ENCODE data around the gene SMIM31.

SMIM31 gene

DNA sequence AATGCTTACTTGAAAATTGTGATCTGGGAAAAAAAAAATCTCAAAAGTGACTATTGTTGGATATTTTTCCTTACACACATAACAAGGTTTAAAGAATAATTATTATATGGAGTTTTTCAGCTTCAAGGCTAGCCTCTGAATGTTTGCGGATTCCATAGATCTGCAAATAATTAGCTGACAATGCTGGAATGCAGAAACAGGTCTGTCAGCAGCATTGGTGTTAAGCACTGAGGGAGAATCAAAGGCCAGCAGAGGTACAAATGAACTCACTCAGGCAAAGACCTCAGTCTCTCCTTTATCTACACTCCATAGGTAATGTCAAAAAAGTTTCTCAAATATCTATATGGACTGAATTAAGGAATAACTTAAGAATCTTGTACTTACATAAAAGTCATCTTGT is 35.1 kb downstream of the SMIM31 start:
- DNase-seq: no peak

DNA sequence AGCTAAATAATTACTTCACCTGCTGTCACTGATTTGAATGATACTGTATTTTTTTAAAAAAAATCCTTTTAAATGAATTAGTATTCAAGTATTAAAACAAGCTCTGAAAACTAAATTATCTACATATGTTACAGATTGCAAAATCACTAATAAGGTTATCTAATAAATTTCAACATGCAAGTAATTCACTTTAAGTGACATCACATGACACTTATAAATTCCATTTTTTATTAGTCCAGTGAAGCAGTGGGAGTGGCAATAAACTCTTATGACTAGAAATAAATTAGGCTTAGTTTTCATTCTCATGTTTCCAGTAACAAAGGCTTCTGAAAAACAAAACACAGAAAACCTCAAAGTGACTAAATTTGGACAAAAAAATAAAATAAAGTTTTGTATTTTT is 36.3 kb downstream of the SMIM31 start:
- DNase-seq: no peak

DNA sequence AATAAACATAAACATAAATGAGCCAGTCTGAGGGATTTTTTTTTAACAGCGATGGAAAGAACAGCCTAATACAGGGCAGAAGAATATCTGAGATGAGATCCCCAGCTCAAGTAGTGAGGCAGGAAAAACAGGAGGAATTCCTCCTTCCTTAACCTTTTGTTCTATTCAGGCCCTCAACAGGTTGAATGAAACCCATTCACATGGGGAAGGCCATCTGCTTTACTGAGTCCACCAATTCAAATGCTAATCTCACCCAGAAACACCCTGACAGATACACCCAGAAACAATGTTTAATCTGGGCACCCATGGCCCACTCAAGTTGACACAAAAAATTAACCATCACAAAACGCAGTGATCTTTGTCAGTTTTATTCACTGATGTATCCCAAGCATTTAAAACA is 45.5 kb downstream of the SMIM31 start:
- no peak for DNase-seq

DNA sequence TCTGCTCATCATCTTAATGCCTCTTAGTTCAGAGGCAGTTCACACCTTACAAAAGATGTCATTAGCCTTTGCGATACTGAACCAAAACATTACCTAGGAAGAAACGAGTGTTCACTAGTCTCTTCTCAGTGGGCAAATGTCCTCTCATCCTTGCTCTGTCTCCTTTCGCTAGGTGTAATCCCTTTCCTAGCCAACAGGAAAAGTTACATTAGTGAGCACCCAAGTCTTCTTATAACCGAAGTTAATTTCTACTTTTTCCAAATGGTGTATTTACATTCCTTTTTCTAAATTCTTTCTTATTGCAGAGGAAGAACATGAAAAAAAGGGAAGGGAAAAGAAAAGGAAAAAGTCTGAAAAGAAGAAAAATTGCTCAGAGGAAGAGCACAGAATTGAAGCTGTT is 46.9 kb downstream of the SMIM31 start:
- DNase-seq: no peak

DNA sequence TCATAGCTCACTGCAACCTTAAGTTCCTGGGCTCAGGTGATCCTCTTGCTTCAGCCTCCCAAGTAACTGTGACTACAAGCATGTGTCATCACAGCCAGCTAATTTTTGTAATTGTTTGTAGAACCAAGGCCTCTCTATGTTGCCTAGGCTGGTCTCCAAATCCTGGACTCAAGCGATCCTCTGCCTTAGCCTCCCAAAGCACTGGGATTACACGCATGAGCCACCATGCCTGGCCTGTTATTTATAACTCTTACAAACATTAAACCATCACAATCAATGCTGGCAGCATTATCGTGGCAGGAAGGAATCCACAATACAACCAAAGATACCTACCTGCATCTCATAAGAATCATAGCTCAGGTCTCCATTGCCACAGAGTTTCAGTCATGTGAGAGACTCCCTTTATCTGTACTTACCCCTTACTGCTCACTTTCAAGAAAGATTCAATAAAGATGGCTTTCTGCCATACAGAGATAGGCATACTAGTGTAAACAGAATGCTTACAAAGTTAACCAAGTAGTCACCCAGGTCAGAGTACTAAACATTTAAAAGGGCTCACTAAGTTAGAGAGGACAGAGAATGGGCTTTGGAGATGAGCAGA is 48.5 kb downstream of the SMIM31 start:
- DNase-seq: no peak

DNA sequence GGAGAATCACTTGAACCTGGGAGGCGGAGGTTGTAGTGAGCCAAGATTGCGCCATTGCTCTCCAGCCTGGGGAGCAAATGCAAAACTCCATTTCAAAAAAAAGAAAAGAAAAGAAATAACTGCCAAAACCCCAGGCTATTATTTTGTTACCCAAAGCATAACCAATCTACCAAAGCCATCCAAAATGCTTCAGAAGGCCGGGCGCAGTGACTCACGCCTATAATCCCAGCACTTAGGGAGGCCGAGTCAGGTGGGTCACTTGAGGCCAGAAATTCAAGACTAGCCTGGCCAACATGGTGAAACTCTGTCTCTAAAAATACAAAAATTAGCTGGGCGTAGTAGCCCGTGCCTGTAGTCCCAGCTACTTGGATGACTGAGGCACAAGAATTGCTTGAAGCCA is 49.8 kb downstream of the SMIM31 start:
- no peak for DNase-seq

DNA sequence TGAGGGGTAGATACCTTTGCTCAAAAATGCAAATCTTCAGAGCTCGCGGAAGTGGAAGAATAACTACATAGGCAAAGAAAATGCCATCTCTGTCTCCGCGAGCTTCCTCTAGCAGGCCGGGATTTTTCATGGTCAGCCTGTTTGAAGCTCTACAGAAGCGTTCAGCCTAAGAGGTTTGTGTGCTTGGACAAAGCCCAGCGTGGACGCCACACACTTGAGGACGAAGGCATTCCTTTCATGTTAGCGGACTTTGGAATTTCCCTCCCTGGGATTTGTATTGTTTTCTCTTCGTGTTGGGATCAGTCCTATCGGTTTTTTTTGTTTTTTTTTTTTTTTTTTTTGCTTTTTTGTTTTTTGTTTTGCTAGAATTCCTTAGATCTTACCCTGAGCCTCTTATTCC is 53.7 kb downstream of the SMIM31 start:
- no peak for DNase-seq

DNA sequence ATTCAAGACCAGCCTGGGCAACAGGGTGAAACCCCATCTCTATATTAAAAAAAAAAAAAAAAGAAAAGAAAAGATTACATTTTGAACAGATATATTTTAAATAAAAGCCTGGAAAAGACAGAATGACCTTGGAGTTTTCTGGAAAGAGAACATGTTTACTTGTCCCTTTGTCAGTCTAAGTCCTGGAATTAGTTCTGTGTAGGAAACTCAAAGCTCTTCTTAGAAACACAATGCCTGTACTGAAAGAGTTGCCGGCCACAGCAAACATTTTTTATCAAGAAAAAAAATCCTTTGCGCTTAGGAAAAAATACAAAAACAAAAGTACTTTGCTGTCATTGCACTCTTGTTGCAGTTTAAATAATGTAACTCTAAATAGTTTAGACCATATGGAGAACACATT is 59.6 kb downstream of the SMIM31 start:
- DNase-seq: no peak

DNA sequence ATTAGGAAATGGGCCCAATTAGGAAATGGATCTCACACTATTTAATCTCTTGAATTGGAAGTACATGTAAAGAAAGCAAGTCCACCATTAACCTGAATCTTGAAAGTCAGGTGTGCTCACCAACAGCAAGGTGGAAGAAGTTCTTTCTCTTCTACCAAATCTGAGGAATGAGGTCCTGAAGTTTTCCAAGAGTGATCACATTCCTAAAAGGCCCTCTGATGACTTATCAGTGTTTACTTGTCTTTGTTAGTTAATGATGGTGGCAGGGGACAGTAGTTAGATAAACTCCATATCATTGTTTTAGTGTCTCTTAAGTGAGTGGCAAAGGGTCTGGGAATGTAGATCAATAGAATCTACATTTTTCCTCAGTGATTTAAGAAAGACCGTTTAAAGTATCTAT is 61.8 kb downstream of the SMIM31 start:
- no peak for DNase-seq

DNA sequence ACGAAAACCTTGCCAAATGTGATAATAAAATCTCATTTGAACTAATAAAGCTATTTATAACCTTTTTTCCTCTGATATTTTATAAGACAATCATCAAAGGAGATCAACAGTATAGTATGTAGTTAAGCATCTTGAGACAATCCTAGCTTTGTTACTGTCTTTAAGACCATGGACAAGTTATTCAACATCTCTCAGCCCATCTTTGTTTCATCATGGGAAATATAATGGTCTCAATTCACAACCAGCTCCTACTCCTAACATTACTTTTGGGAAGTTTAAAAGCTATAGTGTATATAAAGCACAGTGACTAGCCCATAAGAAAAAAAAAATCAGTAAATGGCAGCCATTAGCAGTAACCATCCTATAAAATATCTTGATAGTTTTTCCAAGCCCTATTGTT is 65.4 kb downstream of the SMIM31 start:
- no peak for DNase-seq

DNA sequence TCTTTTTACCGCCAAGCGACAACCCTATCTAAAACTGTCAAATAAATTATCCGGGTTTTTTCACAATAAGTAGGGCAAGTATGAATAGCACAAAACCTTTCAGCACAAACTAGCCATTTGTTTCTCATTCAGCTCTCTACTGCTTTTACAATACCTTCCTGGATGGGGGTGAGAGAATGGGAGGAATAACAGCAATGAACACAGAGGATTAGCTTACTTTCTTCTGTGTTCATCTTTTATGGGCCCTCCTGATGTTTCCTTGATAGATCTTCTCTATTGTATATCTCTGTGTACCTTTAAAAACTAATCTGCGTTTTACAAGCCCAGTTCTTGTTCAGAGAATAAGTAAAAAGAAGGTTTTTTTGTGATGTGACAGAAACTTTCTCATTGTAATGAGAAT is 67.8 kb downstream of the SMIM31 start:
- DNase-seq: no peak

DNA sequence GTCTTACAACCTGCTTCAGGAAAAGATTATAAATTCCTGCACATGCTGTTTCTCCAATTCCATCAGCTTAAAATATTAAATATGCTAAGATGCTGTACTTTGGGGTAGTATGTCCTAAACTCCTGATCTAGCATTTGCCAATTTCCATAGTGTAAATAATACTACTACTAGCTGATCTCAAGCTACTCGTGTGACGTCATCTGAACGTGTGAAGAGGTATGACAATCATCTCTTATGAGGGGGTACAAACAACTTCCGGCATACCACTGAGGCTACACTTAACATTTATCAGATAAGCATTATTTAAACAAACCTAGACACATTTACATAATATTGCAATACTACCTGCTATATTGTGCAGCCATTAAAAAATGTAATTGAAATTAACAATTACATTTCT is 70.7 kb downstream of the SMIM31 start:
- no peak for DNase-seq

DNA sequence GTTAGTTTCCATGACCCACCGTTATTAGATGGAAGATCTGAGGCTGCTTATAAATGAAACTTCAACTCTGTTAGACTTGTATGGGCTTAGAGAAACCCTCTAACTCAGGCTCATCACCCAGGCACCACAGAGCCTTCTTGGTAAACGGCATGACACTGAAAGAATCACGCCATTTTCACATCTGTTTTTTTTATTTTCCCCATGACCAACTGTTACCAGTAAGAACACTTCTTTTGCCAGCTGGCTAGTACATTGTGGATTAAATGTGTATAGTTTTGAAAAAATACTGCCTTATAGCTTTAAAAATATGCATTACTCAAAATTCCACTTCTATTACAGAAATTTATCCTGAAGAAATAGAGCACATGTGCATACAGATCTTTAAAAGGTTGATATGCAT is 75.0 kb downstream of the SMIM31 start:
- DNase-seq: no peak

DNA sequence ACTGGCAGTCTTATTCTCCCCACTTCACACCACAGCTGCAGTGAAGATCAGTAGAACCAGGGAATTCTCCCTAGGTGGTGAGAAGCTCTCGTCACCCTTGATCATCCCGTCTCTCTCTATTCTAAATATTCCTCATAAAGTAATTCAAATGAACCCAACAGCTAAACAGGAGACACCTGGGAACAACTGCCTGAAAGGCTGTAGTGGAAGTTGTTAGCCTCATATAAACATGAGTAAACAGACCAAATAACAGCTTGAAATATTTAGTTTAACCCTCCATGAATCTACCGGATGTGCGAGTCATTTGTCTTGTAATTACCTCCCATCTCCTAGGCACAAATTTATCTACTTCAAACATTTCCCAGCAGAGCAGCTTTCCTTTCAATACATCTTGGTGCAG is 92.6 kb downstream of the SMIM31 start:
- no peak for DNase-seq

DNA sequence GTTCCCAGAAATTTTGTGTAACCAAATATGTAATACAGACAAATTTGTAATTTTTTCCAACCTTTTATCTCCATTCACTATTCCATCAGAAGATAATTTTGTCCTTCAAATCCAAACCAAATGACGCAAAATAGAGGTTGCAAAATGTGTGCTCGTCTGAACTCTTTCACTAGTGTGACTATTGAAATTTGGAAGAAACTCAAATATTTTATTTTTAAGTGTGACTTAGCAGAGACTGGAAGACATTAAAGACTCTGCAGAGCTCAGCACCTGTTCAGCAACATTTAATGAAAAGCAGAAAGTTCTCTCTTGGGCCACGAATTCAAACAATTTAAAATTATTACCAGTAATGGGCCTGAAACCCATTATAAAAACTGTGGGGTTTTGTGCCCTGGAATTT is 93.1 kb downstream of the SMIM31 start:
- no peak for DNase-seq

DNA sequence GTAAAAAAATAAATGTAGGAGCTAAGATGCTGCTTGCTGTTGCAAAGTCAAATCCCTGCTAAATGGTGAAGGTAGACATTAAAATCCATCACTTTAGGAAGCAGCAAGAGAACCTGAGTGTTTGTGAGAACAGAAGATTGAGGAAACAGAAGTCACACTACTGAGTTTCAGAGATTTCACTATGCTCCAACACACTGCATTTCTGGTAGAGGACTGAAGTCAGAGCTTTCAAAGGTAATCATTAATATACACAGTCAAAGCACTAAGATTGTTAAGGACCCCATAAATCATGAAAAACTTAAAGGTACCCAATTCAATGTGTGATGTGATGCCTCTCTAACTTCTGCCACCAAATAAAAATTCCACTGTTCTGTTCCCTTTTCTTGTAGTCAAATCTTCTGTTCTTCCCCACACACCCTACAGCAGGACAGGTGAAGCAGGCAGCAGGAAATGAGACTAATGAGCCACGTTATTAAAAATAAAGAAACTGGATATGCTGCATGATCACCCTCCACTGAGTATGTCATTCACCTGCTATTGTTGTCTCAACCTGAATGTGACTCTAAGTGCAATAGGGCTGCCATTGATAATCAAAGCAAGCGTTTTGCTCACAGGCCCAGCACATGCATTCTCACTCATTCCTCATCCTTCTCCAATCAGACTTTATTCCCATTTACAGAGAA is 94.2 kb downstream of the SMIM31 start:
- no peak for DNase-seq

All from KG1 (cell line).